GM19395 (cell line): ENCODE data around the gene RANBP3.
"Not testable (repeated sequence)": the region's sequence is repeated elsewhere in the genome, so short reads cannot be mapped to it uniquely, and the experiment has no call there.

Experiments
- ATAC-seq: cut with Tn5 transposase; IDR thresholded peaks from one replicate; pipeline ENCODE4 v1.9.1; 2021; ENCODE audit warnings: mild to moderate bottlenecking, moderate library complexity; ENCODE audit not compliant: unreplicated experiment

The RANBP3 gene

GRCh38 chr19:5891572-5891937, 86.4 kb downstream of the RANBP3 start:
- ATAC-seq = no peak

- no peak for ATAC-seq
These were observed 87.8 kb downstream of the RANBP3 start for GRCh38 chr19:5890099-5890498.

- no peak for ATAC-seq
These were observed 88.5 kb downstream of the RANBP3 start for GRCh38 chr19:5889288-5889971.

- not testable (repeated sequence) for ATAC-seq
These were observed 93.7 kb downstream of the RANBP3 start for GRCh38 chr19:5884065-5884811.

GRCh38 chr19:5883157-5883873, 94.6 kb downstream of the RANBP3 start:
- not testable (repeated sequence) for ATAC-seq

- no peak for ATAC-seq
These were observed 95.4 kb downstream of the RANBP3 start for GRCh38 chr19:5882421-5882968.

GRCh38 chr19:5881543-5882299, 96.2 kb downstream of the RANBP3 start:
- ATAC-seq = no peak

- no peak for ATAC-seq
These were observed 97.3 kb downstream of the RANBP3 start for GRCh38 chr19:5880604-5881078.

GRCh38 chr19:5880196-5880595, 97.7 kb downstream of the RANBP3 start:
- ATAC-seq = no peak

- ATAC-seq = no peak
These were observed 100.1 kb downstream of the RANBP3 start for GRCh38 chr19:5877882-5878281.

- no peak for ATAC-seq
These were observed 100.5 kb downstream of the RANBP3 start for GRCh38 chr19:5877427-5877826.

- not testable (repeated sequence) for ATAC-seq
These were observed 103.4 kb downstream of the RANBP3 start for GRCh38 chr19:5874496-5874895.

GRCh38 chr19:5873617-5874199, 104.2 kb downstream of the RANBP3 start:
- no peak for ATAC-seq

- no peak for ATAC-seq
These were observed 107.0 kb downstream of the RANBP3 start for GRCh38 chr19:5870986-5871394.

- ATAC-seq = no peak
These were observed 110.5 kb downstream of the RANBP3 start for GRCh38 chr19:5867201-5868136.
